Measurements from ENCODE around the gene ENC1.

ENC1 gene

DNA sequence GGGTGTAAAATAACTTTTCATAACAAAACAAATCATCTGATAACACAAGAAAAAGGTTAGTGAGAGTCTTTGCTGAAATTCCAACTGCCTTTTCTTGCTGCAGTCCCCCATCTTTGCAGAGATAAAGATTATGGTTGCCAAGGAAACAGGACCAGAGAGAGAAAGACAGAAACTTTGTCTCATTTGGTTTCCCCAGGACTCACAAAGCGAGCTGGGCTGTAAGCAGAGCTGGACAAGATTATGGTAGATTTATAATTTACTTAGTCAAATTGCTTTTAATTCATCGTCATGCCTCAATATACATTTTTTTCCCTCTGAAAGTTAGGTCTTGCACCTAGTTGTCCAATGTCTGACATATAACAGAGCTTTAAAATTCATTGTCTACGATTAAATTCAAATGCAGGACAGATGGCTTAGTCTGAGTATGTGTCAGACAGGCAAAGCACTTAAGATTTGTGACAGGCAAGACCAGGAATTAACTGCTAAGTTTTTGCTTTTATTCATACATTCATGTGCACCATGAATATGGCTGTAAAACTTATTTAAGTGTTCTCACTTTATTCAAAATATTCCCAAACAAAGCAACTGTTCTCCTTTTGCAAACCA is 17.4 kb downstream of the ENC1 start:
- H3K9me3 ChIP-seq (replicated peaks in 1 of 2; ENCODE audit: control insufficient read depth in 2 of 2, insufficient read depth in 1 of 2, low read depth in 1 of 2, low read length in 2 of 2), result peaks cover 2 to 9% of the 10 kb centered on the region in 2 donors
- no peaks in the 10 kb centered on the region for H3K27me3 ChIP-seq (ENCODE audit: control insufficient read depth in 3 of 3, insufficient read depth in 3 of 3, low read depth in 1 of 3, low read length in 3 of 3)
- H3K4ac ChIP-seq (ENCODE audit: low read length), result no peak overlapping the region
- H2BK12ac ChIP-seq (ENCODE audit: low read length), result no peak overlapping the region
- H3K36me3 ChIP-seq (replicated peaks in 1 of 2; ENCODE audit: control insufficient read depth in 2 of 2, insufficient read depth in 2 of 2, low read length in 2 of 2), result no peaks in the 10 kb centered on the region
- no peak overlapping the region for H3K4me3 ChIP-seq (ENCODE audit: low read length in 2 of 2)
- DNase-seq (ENCODE audit: low spot score), result no peak
- H3K9ac ChIP-seq (ENCODE audit: low read depth, low read length, poor library complexity), result no peak overlapping the region
- no peak overlapping the region for H2BK120ac ChIP-seq (ENCODE audit: low read depth, low read length)
- peak overlapping the region; percentile 52 for H3K27ac ChIP-seq (replicated peaks; ENCODE audit: low read length)
- H3K4me2 ChIP-seq (ENCODE audit: insufficient read depth, low read length, poor library complexity, severe bottlenecking), result no peak overlapping the region
- no peak overlapping the region for H3K18ac ChIP-seq (ENCODE audit: low read length)
- peak overlapping the region; percentile 27 for H2AFZ ChIP-seq (ENCODE audit: low read length)
- H2AK5ac ChIP-seq (ENCODE audit: low read depth, low read length), result no peak overlapping the region
- H4K91ac ChIP-seq (ENCODE audit: low read depth, low read length, poor library complexity), result no peak overlapping the region
- no CpG with 5 or more reads among the region's 3 CpGs for WGBS, 2 donors (ENCODE audit: extremely low coverage in 2 of 2, insufficient read length in 2 of 2, insufficient replicate concordance in 1 of 2)
- no peak overlapping the region for H4K8ac ChIP-seq (ENCODE audit: low read depth, low read length)
- no peaks in the 10 kb centered on the region for H3K79me1 ChIP-seq (ENCODE audit: low read depth, low read length)
- peaks cover 12 to 41% of the 10 kb centered on the region in 2 donors for H3K4me1 ChIP-seq (ENCODE audit: control insufficient read depth in 2 of 2, insufficient read depth in 1 of 2, low read depth in 1 of 2, low read length in 2 of 2)
- no peak overlapping the region for H3K23ac ChIP-seq (ENCODE audit: low read depth, low read length, poor library complexity)
- no peak overlapping the region for H3K14ac ChIP-seq (ENCODE audit: low read length)
- no peak overlapping the region for H2BK15ac ChIP-seq (ENCODE audit: low read length)
- no peak overlapping the region for H2BK5ac ChIP-seq (ENCODE audit: low read length)

GRCh38 chr5:74622122-74622521 is 18.4 kb downstream of the ENC1 start:
- Histone ChIP-seq H2BK120ac (ENCODE audit: low read depth, low read length) (no peak overlapping the region), H2AFZ (ENCODE audit: low read length) (no peak overlapping the region), H2BK15ac (ENCODE audit: low read length) (no peak overlapping the region), H3K4me2 (ENCODE audit: insufficient read depth, low read length, poor library complexity, severe bottlenecking) (no peak overlapping the region), H3K36me3 (replicated peaks in 1 of 2; ENCODE audit: control insufficient read depth in 2 of 2, insufficient read depth in 2 of 2, low read length in 2 of 2) (no peaks in the 10 kb centered on the region), H3K4me1 (ENCODE audit: control insufficient read depth in 2 of 2, insufficient read depth in 1 of 2, low read depth in 1 of 2, low read length in 2 of 2) (peaks cover 7 to 34% of the 10 kb centered on the region in 2 donors), H3K27me3 (ENCODE audit: control insufficient read depth in 3 of 3, insufficient read depth in 3 of 3, low read depth in 1 of 3, low read length in 3 of 3) (no peaks in the 10 kb centered on the region), H3K23ac (ENCODE audit: low read depth, low read length, poor library complexity) (no peak overlapping the region), H3K27ac (replicated peaks; ENCODE audit: low read length) (no peak overlapping the region), H3K4me3 (ENCODE audit: low read length in 2 of 2) (no peak overlapping the region), H3K79me1 (ENCODE audit: low read depth, low read length) (no peaks in the 10 kb centered on the region), H2BK12ac (ENCODE audit: low read length) (no peak overlapping the region), H4K91ac (ENCODE audit: low read depth, low read length, poor library complexity) (no peak overlapping the region), H4K8ac (ENCODE audit: low read depth, low read length) (no peak overlapping the region), H3K4ac (ENCODE audit: low read length) (no peak overlapping the region), H3K9me3 (replicated peaks in 1 of 2; ENCODE audit: control insufficient read depth in 2 of 2, insufficient read depth in 1 of 2, low read depth in 1 of 2, low read length in 2 of 2) (peaks cover 2 to 9% of the 10 kb centered on the region in 2 donors), H3K14ac (ENCODE audit: low read length) (no peak overlapping the region), H3K18ac (ENCODE audit: low read length) (no peak overlapping the region), H3K9ac (ENCODE audit: low read depth, low read length, poor library complexity) (no peak overlapping the region), H2BK5ac (ENCODE audit: low read length) (no peak overlapping the region), H2AK5ac (ENCODE audit: low read depth, low read length) (no peak overlapping the region)
- no CpG with 5 or more reads among the region's 3 CpGs for WGBS, 2 donors (ENCODE audit: extremely low coverage in 2 of 2, insufficient read length in 2 of 2, insufficient replicate concordance in 1 of 2)
- no peak for DNase-seq (ENCODE audit: low spot score)

GRCh38 chr5:74621492-74621891 is 19.0 kb downstream of the ENC1 start:
- Histone ChIP-seq H3K27ac (replicated peaks; ENCODE audit: low read length) (no peak overlapping the region), H2BK120ac (ENCODE audit: low read depth, low read length) (no peak overlapping the region), H3K4me3 (ENCODE audit: low read length in 2 of 2) (no peak overlapping the region), H3K79me1 (ENCODE audit: low read depth, low read length) (no peaks in the 10 kb centered on the region), H2BK12ac (ENCODE audit: low read length) (no peak overlapping the region), H3K4ac (ENCODE audit: low read length) (no peak overlapping the region), H3K9me3 (replicated peaks in 1 of 2; ENCODE audit: control insufficient read depth in 2 of 2, insufficient read depth in 1 of 2, low read depth in 1 of 2, low read length in 2 of 2) (peaks cover 2 to 9% of the 10 kb centered on the region in 2 donors), H3K4me1 (ENCODE audit: control insufficient read depth in 2 of 2, insufficient read depth in 1 of 2, low read depth in 1 of 2, low read length in 2 of 2) (peaks cover 7 to 28% of the 10 kb centered on the region in 2 donors), H3K36me3 (replicated peaks in 1 of 2; ENCODE audit: control insufficient read depth in 2 of 2, insufficient read depth in 2 of 2, low read length in 2 of 2) (no peaks in the 10 kb centered on the region), H3K18ac (ENCODE audit: low read length) (no peak overlapping the region), H2BK15ac (ENCODE audit: low read length) (no peak overlapping the region), H2BK5ac (ENCODE audit: low read length) (no peak overlapping the region), H2AK5ac (ENCODE audit: low read depth, low read length) (no peak overlapping the region), H3K27me3 (ENCODE audit: control insufficient read depth in 3 of 3, insufficient read depth in 3 of 3, low read depth in 1 of 3, low read length in 3 of 3) (no peaks in the 10 kb centered on the region), H3K23ac (ENCODE audit: low read depth, low read length, poor library complexity) (no peak overlapping the region), H4K91ac (ENCODE audit: low read depth, low read length, poor library complexity) (no peak overlapping the region), H3K4me2 (ENCODE audit: insufficient read depth, low read length, poor library complexity, severe bottlenecking) (no peak overlapping the region), H3K14ac (ENCODE audit: low read length) (no peak overlapping the region), H3K9ac (ENCODE audit: low read depth, low read length, poor library complexity) (no peak overlapping the region), H4K8ac (ENCODE audit: low read depth, low read length) (no peak overlapping the region), H2AFZ (ENCODE audit: low read length) (no peak overlapping the region)
- DNase-seq (ENCODE audit: low spot score), result no peak
- no CpG with 5 or more reads among the region's 5 CpGs for WGBS, 2 donors (ENCODE audit: extremely low coverage in 2 of 2, insufficient read length in 2 of 2, insufficient replicate concordance in 1 of 2)

- Histone ChIP-seq H3K4me1 (ENCODE audit: control insufficient read depth in 2 of 2, insufficient read depth in 1 of 2, low read depth in 1 of 2, low read length in 2 of 2) (peaks cover 11 to 23% of the 10 kb centered on the region in 2 donors), H3K4ac (ENCODE audit: low read length) (no peak overlapping the region), H2BK5ac (ENCODE audit: low read length) (no peak overlapping the region), H2AK5ac (ENCODE audit: low read depth, low read length) (no peak overlapping the region), H3K4me2 (ENCODE audit: insufficient read depth, low read length, poor library complexity, severe bottlenecking) (no peak overlapping the region), H3K18ac (ENCODE audit: low read length) (peak overlapping the region; percentile 61), H3K14ac (ENCODE audit: low read length) (no peak overlapping the region), H3K36me3 (replicated peaks in 1 of 2; ENCODE audit: control insufficient read depth in 2 of 2, insufficient read depth in 2 of 2, low read length in 2 of 2) (no peaks in the 10 kb centered on the region), H2BK120ac (ENCODE audit: low read depth, low read length) (no peak overlapping the region), H2BK15ac (ENCODE audit: low read length) (peak overlapping the region; percentile 46), H3K23ac (ENCODE audit: low read depth, low read length, poor library complexity) (no peak overlapping the region), H3K9ac (ENCODE audit: low read depth, low read length, poor library complexity) (no peak overlapping the region), H3K4me3 (ENCODE audit: low read length in 2 of 2) (no peak overlapping the region), H4K91ac (ENCODE audit: low read depth, low read length, poor library complexity) (no peak overlapping the region), H4K8ac (ENCODE audit: low read depth, low read length) (no peak overlapping the region), H3K27me3 (ENCODE audit: control insufficient read depth in 3 of 3, insufficient read depth in 3 of 3, low read depth in 1 of 3, low read length in 3 of 3) (no peaks in the 10 kb centered on the region), H2BK12ac (ENCODE audit: low read length) (no peak overlapping the region), H3K27ac (replicated peaks; ENCODE audit: low read length) (no peak overlapping the region), H2AFZ (ENCODE audit: low read length) (no peak overlapping the region), H3K9me3 (replicated peaks in 1 of 2; ENCODE audit: control insufficient read depth in 2 of 2, insufficient read depth in 1 of 2, low read depth in 1 of 2, low read length in 2 of 2) (peaks cover 2 to 5% of the 10 kb centered on the region in 2 donors), H3K79me1 (ENCODE audit: low read depth, low read length) (no peaks in the 10 kb centered on the region)
- no CpG with 5 or more reads among the region's 1 CpG for WGBS, 2 donors (ENCODE audit: extremely low coverage in 2 of 2, insufficient read length in 2 of 2, insufficient replicate concordance in 1 of 2)
- no peak for DNase-seq (ENCODE audit: low spot score)
These were observed 21.2 kb downstream of the ENC1 start for GRCh38 chr5:74619308-74619707.
